Endodermal cell (in vitro differentiated cells): ENCODE results near the gene ACADVL. TPM values are rescaled to one million over a fixed set of nuclear protein-coding genes. Genes with fewer than 3 reads are reported as not detected.

Experiments
- DNase-seq: peaks from one replicate; pipeline ENCODE4 v3.0.0-alpha.2; 2017
- H3K27ac ChIP-seq: 2 replicates; pipeline ENCODE4 v1.5.1; 2013; ENCODE audit warnings: mild to moderate bottlenecking, low read depth, low read length, moderate library complexity
- H3K27me3 ChIP-seq: 2 replicates; pipeline ENCODE4 v1.6.1; 2013; ENCODE audit warnings: mild to moderate bottlenecking, low read length, moderate library complexity; ENCODE audit not compliant: insufficient read depth, control insufficient read depth, poor library complexity, severe bottlenecking
- H3K36me3 ChIP-seq: 2 replicates; pipeline ENCODE4 v1.7.0; 2013; ENCODE audit warnings: mild to moderate bottlenecking, low read length, moderate library complexity; ENCODE audit not compliant: control insufficient read depth, insufficient read depth
- H3K4me1 ChIP-seq: one replicate; pipeline ENCODE4 v1.7.0; 2013; ENCODE audit warnings: low read length; ENCODE audit not compliant: control insufficient read depth, insufficient read depth
- H3K4me3 ChIP-seq: 2 replicates; pipeline ENCODE4 v1.5.1; 2013; ENCODE audit warnings: mild to moderate bottlenecking, low read length, moderate library complexity
- H3K9ac ChIP-seq: 2 replicates; pipeline ENCODE4 v1.6.1; 2013; ENCODE audit warnings: mild to moderate bottlenecking, low read length, moderate library complexity; ENCODE audit not compliant: poor library complexity, severe bottlenecking; ENCODE audit errors: extremely low read depth
- H3K9me3 ChIP-seq: 2 replicates; pipeline ENCODE4 v1.6.1; 2013; ENCODE audit warnings: mild to moderate bottlenecking, low read length, moderate library complexity; ENCODE audit not compliant: control insufficient read depth
- H3K27ac Mint-ChIP-seq: 2 replicates; pipeline ENCODE4 v1.8.0; 2020; ENCODE audit warnings: mixed read lengths
- H3K27me3 Mint-ChIP-seq: 2 replicates; pipeline ENCODE4 v1.8.0; 2021; ENCODE audit warnings: mild to moderate bottlenecking, mixed read lengths; ENCODE audit not compliant: insufficient read depth
- H3K36me3 Mint-ChIP-seq: 2 replicates; pipeline ENCODE4 v1.8.0; 2020; ENCODE audit warnings: low read depth, mixed read lengths
- H3K4me1 Mint-ChIP-seq: 2 replicates; pipeline ENCODE4 v1.8.0; 2020; ENCODE audit warnings: mixed read lengths
- H3K4me3 Mint-ChIP-seq: 2 replicates; pipeline ENCODE4 v1.8.0; 2020; ENCODE audit warnings: mild to moderate bottlenecking, moderate library complexity, mixed read lengths
- H3K9me3 Mint-ChIP-seq: 2 replicates; pipeline ENCODE4 v1.8.0; 2020; ENCODE audit warnings: mild to moderate bottlenecking, mixed read lengths
- CTCF ChIP-seq: fragments of 200-600 bp; sonication (generic); conservative IDR thresholded peaks from 2 replicates; pipeline ENCODE4 v1.5.0; 2021; ENCODE audit warnings: antibody characterized with exemption, mild to moderate bottlenecking
- WGBS, 2 experiments: methylation state at CpG; one replicate each; pipeline versions ENCODE4 v1.1.5 to v1.1.7; 2013; ENCODE audit warnings: missing lambda C conversion rate in 2 of 2, mixed read lengths in 1 of 2; ENCODE audit not compliant: insufficient coverage in 1 of 2, insufficient read length in 1 of 2; 5-methylcytosine and 5-hydroxymethylcytosine counted together
- total RNA-seq, 2 donors: library from RNA; stranded (reverse); fragmentation: NEBNext Ultra II Directional in 1 of 2; extraction: Animal tissue kit (Norgen Biotek cat#: 25700) in 1 of 2; gene quantifications; 2 replicates in 1 of 2; 3 replicates in 1 of 2; pipeline ENCODE4 v1.2.1, GENCODE V29; 2021

ACADVL gene
- total RNA-seq, 2 donors from 2014 or later: 337 to 459 TPM

- DNase-seq: peak; percentile 93
- Histone ChIP-seq H3K27me3 (no peaks in the 10 kb centered on the region), H3K27ac (no peak overlapping the region), H3K36me3 (peaks cover 42% of the 10 kb centered on the region), H3K4me1 (peaks cover 19% of the 10 kb centered on the region), H3K4me3 (peak overlapping the region; percentile 87), H3K9ac (peak overlapping the region; percentile 85), H3K9me3 (no peaks in the 10 kb centered on the region)
- peaks cover 40% of the 10 kb centered on the region for H3K36me3 Mint-ChIP-seq
- peak overlapping the region; percentile 86 for H3K4me3 Mint-ChIP-seq
- no peaks in the 10 kb centered on the region for H3K27me3 Mint-ChIP-seq
- no peaks in the 10 kb centered on the region for H3K9me3 Mint-ChIP-seq
- H3K4me1 Mint-ChIP-seq: peaks cover 37% of the 10 kb centered on the region
- WGBS, 2 experiments: 61 to 71% methylated on average over 8 to 11 of the region's 11 CpGs
- peak overlapping the region; percentile 96 for H3K27ac Mint-ChIP-seq
- peak; percentile 71 for TF ChIP-seq CTCF
Observed at GRCh38 chr17:7220593-7221277, 997 bp downstream of the ACADVL start.

GRCh38 chr17:7221278-7222092 is 1.7 kb downstream of the ACADVL start:
- H3K27ac Mint-ChIP-seq: peak overlapping the region; percentile 96
- 71 to 93% methylated on average over 1 to 10 of the region's 10 CpGs for WGBS, 2 experiments
- peaks cover 44% of the 10 kb centered on the region for H3K36me3 Mint-ChIP-seq
- Histone ChIP-seq H3K4me3 (peak overlapping the region; percentile 87), H3K27me3 (no peaks in the 10 kb centered on the region), H3K27ac (no peak overlapping the region), H3K4me1 (peaks cover 19% of the 10 kb centered on the region), H3K9me3 (no peaks in the 10 kb centered on the region), H3K9ac (no peak overlapping the region), H3K36me3 (peaks cover 45% of the 10 kb centered on the region)
- H3K27me3 Mint-ChIP-seq: no peaks in the 10 kb centered on the region
- H3K4me3 Mint-ChIP-seq: no peak overlapping the region
- H3K9me3 Mint-ChIP-seq: no peaks in the 10 kb centered on the region
- no peak for TF ChIP-seq CTCF
- no peak for DNase-seq
- H3K4me1 Mint-ChIP-seq: peaks cover 29% of the 10 kb centered on the region

- DNase-seq: no peak
- WGBS, 2 experiments: 93 to 95% methylated on average over 12 to 15 of the region's 15 CpGs
- no peaks in the 10 kb centered on the region for H3K27me3 Mint-ChIP-seq
- no peak overlapping the region for H3K27ac Mint-ChIP-seq
- peaks cover 28% of the 10 kb centered on the region for H3K4me1 Mint-ChIP-seq
- H3K4me1 ChIP-seq: peaks cover 19% of the 10 kb centered on the region
- no peak overlapping the region for H3K9ac ChIP-seq
- no peak for TF ChIP-seq CTCF
- H3K27me3 ChIP-seq: no peaks in the 10 kb centered on the region
- peaks cover 51% of the 10 kb centered on the region for H3K36me3 Mint-ChIP-seq
- no peaks in the 10 kb centered on the region for H3K9me3 Mint-ChIP-seq
- peaks cover 51% of the 10 kb centered on the region for H3K36me3 ChIP-seq
- no peak overlapping the region for H3K4me3 ChIP-seq
- H3K27ac ChIP-seq: no peak overlapping the region
- H3K9me3 ChIP-seq: no peaks in the 10 kb centered on the region
- H3K4me3 Mint-ChIP-seq: no peak overlapping the region
Observed at GRCh38 chr17:7222093-7222971, 2.6 kb downstream of the ACADVL start.
